ENCODE results near the gene ZIC2. TPM values are rescaled to one million over a fixed set of nuclear protein-coding genes. Genes with fewer than 3 reads are reported as not detected.

The ZIC2 gene
- total and polyA plus RNA-seq, 10 donors: not detected

DNA sequence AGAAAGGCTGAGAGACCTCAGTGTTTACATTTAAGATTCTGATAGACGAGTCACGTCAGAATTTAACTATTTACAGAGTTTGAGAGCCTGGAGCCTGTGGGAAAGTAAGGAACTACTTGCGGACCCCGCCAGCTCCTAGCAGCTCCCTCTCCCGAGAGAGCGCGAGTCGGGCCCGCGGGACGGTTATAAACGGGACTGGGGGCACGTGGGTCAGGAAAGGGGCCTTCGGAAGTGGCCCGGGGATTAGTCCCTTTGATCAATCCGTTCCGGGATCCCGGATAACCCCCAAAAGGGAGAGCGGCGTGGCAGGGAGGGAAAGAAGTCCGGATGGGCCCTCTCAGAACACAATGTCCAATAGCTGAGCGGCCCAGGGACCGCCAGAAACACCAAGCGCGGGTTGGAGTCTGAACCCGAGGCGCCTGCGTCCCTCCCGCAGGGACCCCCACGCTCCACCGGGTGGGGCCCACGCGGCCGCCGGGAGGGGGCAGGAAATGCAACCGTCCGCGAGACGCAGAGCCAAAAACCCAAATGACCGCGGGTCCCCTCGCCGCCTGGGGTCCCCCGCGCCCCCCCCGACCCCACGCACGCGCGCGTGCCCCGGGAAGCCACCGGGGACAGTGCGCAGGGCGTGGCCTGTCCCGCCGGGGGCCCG is 13.6 kb upstream of the ZIC2 start:
- Histone ChIP-seq H3K27ac (no peak overlapping the region), H3K27me3 (replicated peaks in 1 of 7) (peaks cover 30 to 100% (median 91%) of the 10 kb centered on the region in 7 donors), H3K4me1 (peaks cover 25 to 40% (median 36%) of the 10 kb centered on the region in 6 donors), H3K36me3 (no peaks in the 10 kb centered on the region), H3K4me3 (peak overlapping the region in 7 of 8 donors; percentile 2 to 66 (median 18)), H3K9me3 (peaks cover 0 to 22% (median 0%) of the 10 kb centered on the region in 8 donors)
- 4 to 24% (median 8%) methylated on average over 26 to 58 of the region's 58 CpGs for WGBS, 5 donors
- TF ChIP-seq, protein P1, sequence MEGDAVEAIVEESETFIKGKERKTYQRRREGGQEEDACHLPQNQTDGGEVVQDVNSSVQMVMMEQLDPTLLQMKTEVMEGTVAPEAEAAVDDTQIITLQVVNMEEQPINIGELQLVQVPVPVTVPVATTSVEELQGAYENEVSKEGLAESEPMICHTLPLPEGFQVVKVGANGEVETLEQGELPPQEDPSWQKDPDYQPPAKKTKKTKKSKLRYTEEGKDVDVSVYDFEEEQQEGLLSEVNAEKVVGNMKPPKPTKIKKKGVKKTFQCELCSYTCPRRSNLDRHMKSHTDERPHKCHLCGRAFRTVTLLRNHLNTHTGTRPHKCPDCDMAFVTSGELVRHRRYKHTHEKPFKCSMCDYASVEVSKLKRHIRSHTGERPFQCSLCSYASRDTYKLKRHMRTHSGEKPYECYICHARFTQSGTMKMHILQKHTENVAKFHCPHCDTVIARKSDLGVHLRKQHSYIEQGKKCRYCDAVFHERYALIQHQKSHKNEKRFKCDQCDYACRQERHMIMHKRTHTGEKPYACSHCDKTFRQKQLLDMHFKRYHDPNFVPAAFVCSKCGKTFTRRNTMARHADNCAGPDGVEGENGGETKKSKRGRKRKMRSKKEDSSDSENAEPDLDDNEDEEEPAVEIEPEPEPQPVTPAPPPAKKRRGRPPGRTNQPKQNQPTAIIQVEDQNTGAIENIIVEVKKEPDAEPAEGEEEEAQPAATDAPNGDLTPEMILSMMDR (IDR thresholded peaks at IDR 0.05 in 8 of 11, conservative IDR thresholded peaks at IDR 0.05 in 3 of 11): no peak
- no peak for TF ChIP-seq POLR2A (IDR thresholded peaks at IDR 0.05)
- no peak for TF ChIP-seq POLR2AphosphoS5 (IDR thresholded peaks at IDR 0.05)
- intact Hi-C loops (cut with DNase I; ENCODE audit: low total_unique reads): no loop called here
- no peak for DNase-seq

DNA sequence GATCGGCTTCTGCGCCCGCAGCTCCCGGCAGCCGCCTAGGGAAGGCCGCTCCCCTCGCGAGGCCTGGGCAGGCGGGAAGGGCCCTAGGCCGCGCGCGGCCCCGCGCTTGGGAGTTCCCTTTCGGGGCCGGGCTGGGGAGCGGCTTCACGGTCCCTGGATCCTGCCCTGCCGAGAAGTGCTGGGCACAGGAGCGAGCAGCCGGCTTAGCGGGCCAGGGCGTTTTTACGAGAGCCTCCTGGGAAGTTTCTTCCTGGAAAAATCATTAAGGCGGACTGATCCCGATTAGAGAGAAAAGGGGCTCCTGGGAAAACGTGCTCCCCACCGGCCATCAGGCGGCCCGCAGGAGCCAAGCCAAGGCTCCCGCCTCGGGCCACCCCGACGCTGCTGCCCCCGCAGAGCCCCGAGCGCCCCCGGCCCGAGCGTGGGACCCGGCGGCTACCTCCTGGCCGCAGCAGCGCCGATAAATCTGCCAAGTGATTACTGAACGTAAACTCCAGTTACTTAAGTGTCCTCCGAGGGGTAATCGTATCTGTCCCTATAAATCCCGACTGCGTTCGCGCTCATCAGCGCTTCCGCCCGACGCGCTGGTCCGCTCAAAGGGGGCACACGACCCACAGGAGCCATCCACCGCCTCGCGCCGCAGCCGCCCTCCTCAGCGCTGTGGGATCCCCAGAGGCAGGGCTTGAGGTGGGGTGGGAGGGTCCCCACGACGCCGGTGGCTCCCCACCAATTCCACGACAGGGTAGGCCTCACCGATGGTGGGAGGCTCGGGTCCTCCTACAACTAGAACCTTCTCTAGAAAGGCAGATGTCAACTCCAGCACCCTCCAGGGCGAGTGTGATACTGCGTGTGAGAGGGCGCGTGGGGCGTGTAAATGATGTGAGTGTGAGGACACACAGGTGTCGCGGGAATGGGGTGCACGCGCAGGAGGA is 12.8 kb upstream of the ZIC2 start:
- H3K9me3 ChIP-seq: peaks cover 0 to 30% (median 0%) of the 10 kb centered on the region in 8 donors
- 3 to 15% (median 6%) methylated on average over 54 to 81 of the region's 81 CpGs for WGBS, 5 donors
- DNase-seq: no peak
- peaks cover 32 to 100% (median 96%) of the 10 kb centered on the region in 7 donors for H3K27me3 ChIP-seq (replicated peaks in 1 of 7)
- TF ChIP-seq, protein P1 (IDR thresholded peaks at IDR 0.05 in 8 of 11, conservative IDR thresholded peaks at IDR 0.05 in 3 of 11): no peak
- TF ChIP-seq POLR2A (IDR thresholded peaks at IDR 0.05) (no peak), POLR2AphosphoS5 (IDR thresholded peaks at IDR 0.05) (no peak)
- no peak overlapping the region for H3K27ac ChIP-seq
- H3K4me3 ChIP-seq: peak overlapping the region; percentile 2 to 66 (median 15)
- peaks cover 25 to 40% (median 36%) of the 10 kb centered on the region in 6 donors for H3K4me1 ChIP-seq
- intact Hi-C loops (cut with DNase I; ENCODE audit: low total_unique reads): no loop called here
- no peaks in the 10 kb centered on the region for H3K36me3 ChIP-seq

DNA sequence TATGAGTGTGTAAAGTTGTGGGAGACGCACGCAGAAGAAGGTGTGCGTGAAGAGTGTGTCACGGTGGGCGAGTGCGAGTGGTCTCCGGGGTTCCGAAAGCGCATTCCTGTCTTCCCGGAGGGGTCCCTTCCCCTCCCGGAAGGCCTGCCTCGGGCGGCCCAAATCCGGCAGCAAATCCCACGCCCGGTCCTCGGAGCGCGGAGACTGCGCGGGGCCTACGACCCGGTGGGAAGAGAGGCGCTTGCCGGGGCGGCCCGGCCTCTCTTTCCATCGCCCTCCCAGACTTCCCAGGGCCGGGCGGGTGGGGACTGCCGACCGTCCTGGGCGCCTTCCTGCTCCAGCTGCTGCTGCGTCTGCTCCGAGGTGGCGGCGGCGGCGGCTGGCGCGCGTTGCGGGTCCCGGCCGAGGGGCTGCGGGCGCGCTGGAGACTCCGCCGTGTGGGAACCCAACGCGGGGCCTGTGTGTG is 12.1 kb upstream of the ZIC2 start:
- TF ChIP-seq, protein P1 (IDR thresholded peaks at IDR 0.05 in 8 of 11, conservative IDR thresholded peaks at IDR 0.05 in 3 of 11): no peak
- no peak for TF ChIP-seq POLR2AphosphoS5 (IDR thresholded peaks at IDR 0.05)
- no peak for TF ChIP-seq POLR2A (IDR thresholded peaks at IDR 0.05)
- H3K4me1 ChIP-seq: peaks cover 25 to 40% (median 36%) of the 10 kb centered on the region in 6 donors
- H3K27me3 ChIP-seq (replicated peaks in 1 of 7): peaks cover 38 to 100% (median 97%) of the 10 kb centered on the region in 7 donors
- DNase-seq: no peak
- H3K27ac ChIP-seq: no peak overlapping the region
- peaks cover 0 to 37% (median 0%) of the 10 kb centered on the region in 8 donors for H3K9me3 ChIP-seq
- H3K36me3 ChIP-seq: no peaks in the 10 kb centered on the region
- WGBS, 5 donors: 5 to 9% (median 6%) methylated on average over 34 to 52 of the region's 52 CpGs
- peak overlapping the region in 6 of 8 donors; percentile 25 to 66 (median 32) for H3K4me3 ChIP-seq
- intact Hi-C loops (cut with DNase I; ENCODE audit: low total_unique reads): no loop called here
